Hematopoietic multipotent progenitor cell treated with erythropoietin and hydrocortisone succinate and interleukin-3 and kit ligand, for 6 days (in vitro differentiated cells): ENCODE data around the gene LRRN2.
A peak's percentile ranks its signal among the peaks of the same experiment; 100 is the strongest.
"Not testable (repeated sequence)": the region's sequence is repeated elsewhere in the genome, so short reads cannot be mapped to it uniquely, and the experiment has no call there.

Experiments used
- DNase-seq: peaks from one replicate; pipeline ENCODE4 v3.0.0-alpha.2; 2015

LRRN2 gene

GRCh38 chr1:204658295-204658694 lies 27.2 kb downstream of the LRRN2 start:
- DNase-seq = no peak

GRCh38 chr1:204653590-204654340 lies 31.8 kb downstream of the LRRN2 start:
- no peak for DNase-seq

- no peak for DNase-seq
These were observed 33.0 kb downstream of the LRRN2 start for GRCh38 chr1:204652497-204652896.

GRCh38 chr1:204651843-204652421 lies 33.6 kb downstream of the LRRN2 start:
- DNase-seq = no peak

- no peak for DNase-seq
These were observed 34.5 kb downstream of the LRRN2 start for GRCh38 chr1:204650911-204651570.

GRCh38 chr1:204649721-204650521 lies 35.6 kb downstream of the LRRN2 start:
- DNase-seq = no peak

GRCh38 chr1:204648576-204648975 lies 37.0 kb downstream of the LRRN2 start:
- DNase-seq = no peak

GRCh38 chr1:204647805-204648153 lies 37.8 kb downstream of the LRRN2 start:
- no peak for DNase-seq

- peak; percentile 81 for DNase-seq
These were observed 38.3 kb downstream of the LRRN2 start for GRCh38 chr1:204647114-204647804.

GRCh38 chr1:204645666-204646065 lies 39.9 kb downstream of the LRRN2 start:
- no peak for DNase-seq

- DNase-seq = no peak
These were observed 40.3 kb downstream of the LRRN2 start for GRCh38 chr1:204645251-204645650.

- no peak for DNase-seq
These were observed 42.0 kb downstream of the LRRN2 start for GRCh38 chr1:204643503-204643902.

GRCh38 chr1:204641936-204642335 lies 43.6 kb downstream of the LRRN2 start:
- DNase-seq = no peak

GRCh38 chr1:204641455-204641854 lies 44.1 kb downstream of the LRRN2 start:
- DNase-seq = no peak

GRCh38 chr1:204640578-204640977 lies 45.0 kb downstream of the LRRN2 start:
- DNase-seq = no peak

- no peak for DNase-seq
These were observed 51.2 kb downstream of the LRRN2 start for GRCh38 chr1:204634260-204634910.

GRCh38 chr1:204633665-204634064 lies 51.9 kb downstream of the LRRN2 start:
- DNase-seq = no peak

GRCh38 chr1:204630132-204630905 lies 55.2 kb downstream of the LRRN2 start:
- peak; percentile 8 for DNase-seq

- DNase-seq = not testable (repeated sequence)
These were observed 56.1 kb downstream of the LRRN2 start for GRCh38 chr1:204629459-204629858.

GRCh38 chr1:204628868-204629267 lies 56.7 kb downstream of the LRRN2 start:
- no peak for DNase-seq

- no peak for DNase-seq
These were observed 58.1 kb downstream of the LRRN2 start for GRCh38 chr1:204627436-204627835.
